Renal pelvis (tissue), 4 donors: ENCODE measurements around the gene BLOC1S3. TPM values are rescaled to one million over a fixed set of nuclear protein-coding genes. Genes with fewer than 3 reads are reported as not detected.
"Not testable (repeated sequence)": the region's sequence is repeated elsewhere in the genome, so short reads cannot be mapped to it uniquely, and the experiment has no call there.

ENCODE experiments used
- DNase-seq: peaks from one replicate; pipeline ENCODE4 v3.0.0-alpha.2; 2013
- polyA plus RNA-seq, 3 donors: library from polyadenylated mRNA; unstranded; fragments of 120-200 nt; gene quantifications; one replicate each; pipeline ENCODE4 v1.2.1, GENCODE V29; 2013; ENCODE audit not compliant: insufficient read length in 3 of 3

The BLOC1S3 gene
- polyA plus RNA-seq, 3 donors = 9.1 to 10.0 (median 9.5) TPM

GRCh38 chr19:45217957-45218334 lies 39.4 kb downstream of the BLOC1S3 start:
- no peak for DNase-seq

DNA sequence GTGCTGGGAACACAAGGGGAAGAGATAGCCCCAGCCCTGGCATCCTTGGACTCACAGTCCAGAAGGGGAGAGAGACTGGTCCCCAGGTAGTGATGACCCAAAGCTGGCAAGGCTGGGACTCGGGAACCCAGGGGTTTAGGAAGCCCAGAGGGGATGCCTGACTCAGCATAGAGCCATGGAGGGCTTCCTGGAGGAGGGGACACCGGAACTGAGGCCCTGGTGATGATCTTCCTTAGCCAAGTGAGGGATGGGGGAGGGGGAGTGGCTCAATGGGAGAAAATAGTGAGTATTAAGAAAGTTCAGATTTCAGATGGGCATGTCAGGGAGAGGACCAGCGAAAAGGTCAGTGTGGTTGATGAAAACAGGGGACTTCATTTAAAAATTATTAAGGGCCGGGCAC lies 39.8 kb downstream of the BLOC1S3 start:
- DNase-seq = no peak

- no peak for DNase-seq
Measured at GRCh38 chr19:45218911-45219743, 40.5 kb downstream of the BLOC1S3 start.

DNA sequence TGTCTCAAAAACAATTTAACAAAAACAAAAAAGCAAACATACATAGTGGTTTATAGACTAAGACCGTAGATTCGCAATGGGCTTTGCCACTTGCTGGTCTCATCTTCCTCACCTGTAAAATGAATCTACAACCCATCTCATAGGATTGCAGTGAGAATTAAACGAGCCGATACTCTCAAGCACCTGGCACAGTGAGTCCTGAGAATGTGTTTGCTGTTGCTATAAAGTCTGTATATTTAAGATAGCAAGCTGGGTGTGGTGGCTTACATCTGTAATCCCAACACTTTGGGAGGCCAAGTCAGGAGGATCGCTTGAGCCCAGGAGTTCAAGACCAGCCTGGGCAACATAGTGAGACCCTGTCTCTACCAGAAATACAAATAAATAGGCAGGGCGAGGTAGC lies 44.1 kb downstream of the BLOC1S3 start:
- DNase-seq = no peak

DNA sequence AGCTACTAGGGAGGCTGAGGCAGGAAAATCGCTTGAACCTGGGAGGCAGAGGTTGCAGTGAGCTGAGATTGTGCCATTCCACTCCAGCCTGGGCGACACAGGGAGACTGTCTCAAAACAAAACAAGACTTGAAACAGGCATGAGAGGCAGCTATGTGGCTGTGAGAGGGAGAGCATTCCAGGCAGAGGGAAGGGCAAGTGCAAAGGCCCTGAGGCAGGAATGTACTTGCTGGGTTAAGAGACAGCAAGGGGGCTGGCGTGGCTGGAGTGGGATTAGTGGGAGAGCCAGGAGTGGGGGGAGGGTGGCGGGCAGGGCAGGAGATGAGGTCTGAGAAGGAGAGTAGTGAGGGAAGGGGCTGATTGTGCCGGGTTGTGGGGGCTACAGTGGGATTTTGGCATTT lies 45.3 kb downstream of the BLOC1S3 start:
- DNase-seq = no peak

DNA sequence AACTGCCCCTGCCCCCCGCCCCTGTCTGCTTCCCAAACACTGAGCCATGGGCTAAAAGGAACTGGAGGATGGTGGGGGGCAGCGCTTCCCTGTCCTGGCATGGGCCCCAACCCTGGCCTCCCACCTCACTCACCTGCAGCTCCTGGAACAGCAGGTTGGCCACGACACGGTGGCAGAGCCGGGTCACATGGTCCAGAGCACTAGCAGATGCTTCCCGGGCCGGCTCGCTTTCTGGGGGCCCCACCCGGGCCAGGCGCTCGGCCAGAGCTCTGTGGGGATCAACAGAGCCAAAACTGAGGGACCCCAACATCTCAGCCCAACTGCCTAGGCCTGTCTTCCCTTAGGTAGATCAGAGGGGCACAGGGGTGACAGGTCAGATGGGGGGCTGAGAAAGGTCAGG lies 46.1 kb downstream of the BLOC1S3 start:
- DNase-seq = no peak

GRCh38 chr19:45229056-45229455 lies 50.5 kb downstream of the BLOC1S3 start:
- DNase-seq = not testable (repeated sequence)

Other genes with a start within 250 kb of the BLOC1S3 start
- under 1 TPM in 1 of 3 donors, not detected in 2; 0.35 TPM for gene APOC4, start 236.5 kb upstream of the BLOC1S3 start, polyA plus RNA-seq
- 10 to 100 TPM; 13.1 to 16.3 (median 14.1) TPM for gene APOC2, start 232.7 kb upstream of the BLOC1S3 start, polyA plus RNA-seq
- 100 to 1,000 TPM; 120 to 129 (median 127) TPM for gene CLPTM1, start 223.4 kb upstream of the BLOC1S3 start, polyA plus RNA-seq
- gene RELB, start 177.3 kb upstream of the BLOC1S3 start, polyA plus RNA-seq = 1 to 10 TPM; 6.3 to 7.8 (median 7.6) TPM
- 10 to 100 TPM; 56.2 to 80.1 (median 76.2) TPM for gene CLASRP, start 139.7 kb upstream of the BLOC1S3 start, polyA plus RNA-seq
- gene ZNF296, start 102.3 kb upstream of the BLOC1S3 start, polyA plus RNA-seq = 1 to 10 TPM; 1.1 to 2.4 (median 2.1) TPM
- 10 to 100 TPM; 21.5 to 24.0 (median 23.4) TPM for gene GEMIN7, start 99.5 kb upstream of the BLOC1S3 start, polyA plus RNA-seq
- gene PPP1R37, start 85.6 kb upstream of the BLOC1S3 start, polyA plus RNA-seq = 10 to 100 TPM; 31.8 to 37.5 (median 35.4) TPM
- under 1 TPM; 0.19 to 0.31 (median 0.21) TPM for gene NKPD1, start 17.8 kb upstream of the BLOC1S3 start, polyA plus RNA-seq
- 10 to 100 TPM; 42.6 to 52.3 (median 48.0) TPM for gene TRAPPC6A, start 547 bp upstream of the BLOC1S3 start, polyA plus RNA-seq
- gene EXOC3L2, start 66.6 kb downstream of the BLOC1S3 start, polyA plus RNA-seq = 10 to 100 TPM; 11.0 to 13.7 (median 11.6) TPM
- gene MARK4, start 72.5 kb downstream of the BLOC1S3 start, polyA plus RNA-seq = 10 to 100 TPM; 38.2 to 42.7 (median 40.4) TPM
- gene CKM, start 144.1 kb downstream of the BLOC1S3 start, polyA plus RNA-seq = 1 to 10 TPM in 1 of 3 donors, under 1 TPM in 2; 0.22 to 1.7 (median 0.44) TPM
- gene KLC3, start 162.0 kb downstream of the BLOC1S3 start, polyA plus RNA-seq = 1 to 10 TPM; 2.1 to 3.0 (median 2.3) TPM
- gene ERCC2, start 191.8 kb downstream of the BLOC1S3 start, polyA plus RNA-seq = 10 to 100 TPM; 35.3 to 42.2 (median 40.8) TPM
- 10 to 100 TPM in 2 of 3 donors, 1 to 10 TPM in 1; 9.0 to 12.3 (median 10.9) TPM for gene PPP1R13L, start 226.3 kb downstream of the BLOC1S3 start, polyA plus RNA-seq
- 1 to 10 TPM; 3.8 to 6.0 (median 5.4) TPM for gene POLR1G, start 227.9 kb downstream of the BLOC1S3 start, polyA plus RNA-seq
- gene ERCC1, start 245.1 kb downstream of the BLOC1S3 start, polyA plus RNA-seq = 10 to 100 TPM; 83.0 to 97.5 (median 89.9) TPM